GM19397 (cell line): ENCODE data around the gene SLC38A4.

Experiments
- ATAC-seq: cut with Tn5 transposase; IDR thresholded peaks from one replicate; pipeline ENCODE4 v1.9.1; 2021; ENCODE audit warnings: mild to moderate bottlenecking, moderate library complexity; ENCODE audit not compliant: unreplicated experiment

The SLC38A4 gene

GRCh38 chr12:46815809-46816208 lies 10.0 kb downstream of the SLC38A4 start:
- no peak for ATAC-seq

GRCh38 chr12:46814143-46814542 lies 11.7 kb downstream of the SLC38A4 start:
- no peak for ATAC-seq

GRCh38 chr12:46811185-46811584 lies 14.6 kb downstream of the SLC38A4 start:
- ATAC-seq, result no peak

- ATAC-seq, result no peak
Measured at GRCh38 chr12:46808955-46809697, 16.7 kb downstream of the SLC38A4 start.

- ATAC-seq, result no peak
Measured at GRCh38 chr12:46808317-46808716, 17.5 kb downstream of the SLC38A4 start.

GRCh38 chr12:46804054-46804453 lies 21.7 kb downstream of the SLC38A4 start:
- no peak for ATAC-seq

- no peak for ATAC-seq
Measured at GRCh38 chr12:46803517-46803916, 22.3 kb downstream of the SLC38A4 start.

GRCh38 chr12:46801293-46801692 lies 24.5 kb downstream of the SLC38A4 start:
- no peak for ATAC-seq

GRCh38 chr12:46800160-46800559 lies 25.6 kb downstream of the SLC38A4 start:
- ATAC-seq, result no peak

- ATAC-seq, result no peak
Measured at GRCh38 chr12:46798648-46799047, 27.1 kb downstream of the SLC38A4 start.

GRCh38 chr12:46798056-46798455 lies 27.7 kb downstream of the SLC38A4 start:
- ATAC-seq, result no peak

- no peak for ATAC-seq
Measured at GRCh38 chr12:46795988-46796387, 29.8 kb downstream of the SLC38A4 start.

GRCh38 chr12:46794593-46795190 lies 31.1 kb downstream of the SLC38A4 start:
- peak; percentile 56 for ATAC-seq

GRCh38 chr12:46792925-46793324 lies 32.9 kb downstream of the SLC38A4 start:
- ATAC-seq, result no peak

- ATAC-seq, result no peak
Measured at GRCh38 chr12:46790066-46790465, 35.7 kb downstream of the SLC38A4 start.

GRCh38 chr12:46788072-46788887 lies 37.5 kb downstream of the SLC38A4 start:
- ATAC-seq, result no peak

GRCh38 chr12:46787496-46788055 lies 38.2 kb downstream of the SLC38A4 start:
- no peak for ATAC-seq

- ATAC-seq, result no peak
Measured at GRCh38 chr12:46786774-46787173, 39.0 kb downstream of the SLC38A4 start.

GRCh38 chr12:46785382-46785781 lies 40.4 kb downstream of the SLC38A4 start:
- ATAC-seq, result no peak

GRCh38 chr12:46783871-46784270 lies 41.9 kb downstream of the SLC38A4 start:
- no peak for ATAC-seq

GRCh38 chr12:46779879-46780278 lies 45.9 kb downstream of the SLC38A4 start:
- no peak for ATAC-seq
